OCI-LY7 (cell line): Measurements from ENCODE around the gene LIMK1. TPM values are rescaled to one million over a fixed set of nuclear protein-coding genes. Genes with fewer than 3 reads are reported as not detected.

Experiments
- BruUV-seq: library from RNA; stranded (reverse); fragments of 400-500 nt; replicated peaks from 2 replicates; lab custom pipeline; 2021; lab: Mats Ljungman, UMichigan
- CTCF ChIA-PET: fragments of 300-600 bp; sonication (Branson Sonifier 250); formaldehyde crosslinking; loops from one replicate; lab custom pipeline; 2022; ENCODE audit warnings: antibody characterized with exemption; ENCODE audit not compliant: unreplicated experiment; lab: Charles Lee
- POLR2A ChIA-PET: fragments of 300-600 bp; sonication (Branson Sonifier 250); formaldehyde crosslinking; loops from one replicate; lab custom pipeline; 2022; ENCODE audit warnings: antibody characterized with exemption; lab: Charles Lee
- DNase-seq: peaks from one replicate; pipeline ENCODE4 v3.0.0-alpha.2; 2015; ENCODE audit warnings: low spot score
- H2AFZ ChIP-seq: fragments of 200-600 bp; sonication (generic), shearing (Covaris generic); 2 replicates; pipeline ENCODE4 v1.6.1; 2014; ENCODE audit warnings: mild to moderate bottlenecking, antibody characterized with exemption, low read length, moderate library complexity
- H3K27ac ChIP-seq: fragments of 200-600 bp; sonication (generic); 2 replicates; pipeline ENCODE4 v1.5.1; 2014; ENCODE audit warnings: mixed run types, low read depth, mild to moderate bottlenecking, moderate library complexity, low read length, inconsistent platforms; ENCODE audit not compliant: poor library complexity, severe bottlenecking
- H3K36me3 ChIP-seq: fragments of 200-600 bp; sonication (generic); 2 replicates; pipeline ENCODE4 v1.6.1; 2014; ENCODE audit warnings: mild to moderate bottlenecking, antibody characterized with exemption, low read length, moderate library complexity, mixed read lengths; ENCODE audit not compliant: insufficient read depth
- H3K4me1 ChIP-seq: fragments of 200-600 bp; sonication (generic); 2 replicates; pipeline ENCODE4 v1.5.1; 2014; ENCODE audit warnings: mild to moderate bottlenecking, low read length; ENCODE audit not compliant: insufficient read depth, poor library complexity, severe bottlenecking
- H3K4me2 ChIP-seq: fragments of 200-600 bp; sonication (generic); 2 replicates; pipeline ENCODE4 v1.6.1; 2014; ENCODE audit warnings: mild to moderate bottlenecking, low read length
- H3K4me3 ChIP-seq: fragments of 200-600 bp; sonication (generic); 2 replicates; pipeline ENCODE4 v1.5.1; 2014; ENCODE audit warnings: mild to moderate bottlenecking, low read depth, low read length; ENCODE audit not compliant: poor library complexity, severe bottlenecking
- H3K79me2 ChIP-seq: fragments of 200-600 bp; sonication (generic); 2 replicates; pipeline ENCODE4 v1.6.1; 2016; ENCODE audit warnings: low read depth, mild to moderate bottlenecking, low read length, moderate library complexity, mixed read lengths; ENCODE audit not compliant: insufficient read depth
- H3K9me2 ChIP-seq: fragments of 200-600 bp; sonication (generic); 2 replicates; pipeline ENCODE4 v1.6.1; 2016; ENCODE audit warnings: mild to moderate bottlenecking, low read length, mixed read lengths; ENCODE audit not compliant: insufficient read depth
- H3K9me3 ChIP-seq: fragments of 200-600 bp; sonication (generic); 2 replicates; pipeline ENCODE4 v1.6.1; 2014; ENCODE audit warnings: mild to moderate bottlenecking, mixed run types, low read length, mixed read lengths
- H4K20me1 ChIP-seq: fragments of 200-600 bp; sonication (generic); 2 replicates; pipeline ENCODE4 v1.6.1; 2014; ENCODE audit warnings: mild to moderate bottlenecking, antibody characterized with exemption, low read length, moderate library complexity, mixed read lengths; ENCODE audit not compliant: insufficient read depth
- CTCF ChIP-seq: fragments of 200-600 bp; sonication (generic); conservative IDR thresholded peaks from 2 replicates; pipeline ENCODE4 v1.5.1; 2014; ENCODE audit warnings: mild to moderate bottlenecking, antibody characterized with exemption, low read length, moderate library complexity, mixed read lengths
- EZH2phosphoT487 ChIP-seq: fragments of 200-600 bp; sonication (generic); IDR thresholded peaks from 2 replicates; pipeline ENCODE4 v1.6.1; 2018; ENCODE audit warnings: low read depth, borderline replicate concordance, mild to moderate bottlenecking, mixed run types, antibody characterized with exemption, low read length, moderate library complexity, mixed read lengths
- intact Hi-C: fragments of 100-400 bp; cut with micrococcal nuclease; formaldehyde crosslinking; loops from one replicate; pipeline ENCODE4 v1.10.0; 2022; ENCODE audit not compliant: unreplicated experiment
- total RNA-seq, 2 experiments: library from RNA; depleted of rRNA in 1 of 2; stranded (reverse); fragments of >200 nt in 1 of 2; shearing (Covaris generic) in 1 of 2; gene quantifications; 2 replicates each; pipeline ENCODE4 v1.2.3, GENCODE V29; 2014 to 2022

LIMK1 gene
- total RNA-seq, 2 experiments from 2014 or later, result 31.7 to 67.3 TPM

- no peaks in the 10 kb centered on the region for H3K4me1 ChIP-seq
- intact Hi-C loops, result loop anchor here (5.0 kb wide), 1 partner anchor 352 kb away; no protein-coding TSS in a partner anchor
- H3K79me2 ChIP-seq, result no peaks in the 10 kb centered on the region
- no peak overlapping the region for H2AFZ ChIP-seq
- ChIA-PET POLR2A (no interaction called here), CTCF (no interaction called here)
- BruUV-seq, result no TSS peak
- no peak overlapping the region for H3K4me2 ChIP-seq
- no peaks in the 10 kb centered on the region for H3K36me3 ChIP-seq
- no peaks in the 10 kb centered on the region for H3K9me2 ChIP-seq
- TF ChIP-seq EZH2phosphoT487 (no peak), CTCF (no peak)
- no peak for DNase-seq
- no peak overlapping the region for H3K4me3 ChIP-seq
- H4K20me1 ChIP-seq, result no peaks in the 10 kb centered on the region
- no peak overlapping the region for H3K27ac ChIP-seq
- H3K9me3 ChIP-seq, result no peaks in the 10 kb centered on the region
These were observed 33.4 kb upstream of the LIMK1 start for GRCh38 chr7:74049997-74050798.

- no TSS peak for BruUV-seq
- intact Hi-C loops, result loop anchor here (1.0 to 5.0 kb wide), 2 partner anchors 152 to 351 kb away; no protein-coding TSS in a partner anchor
- no peak overlapping the region for H2AFZ ChIP-seq
- no peaks in the 10 kb centered on the region for H3K9me2 ChIP-seq
- H3K27ac ChIP-seq, result no peak overlapping the region
- no peak for DNase-seq
- no peak overlapping the region for H3K4me3 ChIP-seq
- ChIA-PET CTCF (no interaction called here), POLR2A (no interaction called here)
- TF ChIP-seq EZH2phosphoT487 (no peak), CTCF (no peak)
- H3K79me2 ChIP-seq, result no peaks in the 10 kb centered on the region
- H3K36me3 ChIP-seq, result no peaks in the 10 kb centered on the region
- H4K20me1 ChIP-seq, result no peaks in the 10 kb centered on the region
- no peaks in the 10 kb centered on the region for H3K9me3 ChIP-seq
- H3K4me1 ChIP-seq, result no peaks in the 10 kb centered on the region
- H3K4me2 ChIP-seq, result no peak overlapping the region
These were observed 32.4 kb upstream of the LIMK1 start for GRCh38 chr7:74051193-74051592.
